Mesothelial cell of epicardium (in vitro differentiated cells): ENCODE measurements around the gene CALR. TPM values are rescaled to one million over a fixed set of nuclear protein-coding genes. Genes with fewer than 3 reads are reported as not detected.

Source experiments
- DNase-seq, 2 experiments: peaks; one replicate each; pipeline ENCODE4 v3.0.0; 2021; ENCODE audit warnings: low spot score in 2 of 2; ENCODE audit not compliant: unreplicated experiment in 2 of 2
- H3K27ac Mint-ChIP-seq: 2 replicates; pipeline ENCODE4 v1.8.0; 2021; ENCODE audit warnings: mixed read lengths
- H3K27me3 Mint-ChIP-seq: 2 replicates; pipeline ENCODE4 v1.8.0; 2021; ENCODE audit warnings: low read depth, mixed read lengths
- H3K36me3 Mint-ChIP-seq: 2 replicates; pipeline ENCODE4 v1.8.0; 2021; ENCODE audit warnings: mixed read lengths
- H3K4me1 Mint-ChIP-seq: 2 replicates; pipeline ENCODE4 v1.8.0; 2021; ENCODE audit warnings: mixed read lengths
- H3K4me3 Mint-ChIP-seq: 2 replicates; pipeline ENCODE4 v1.8.0; 2021; ENCODE audit warnings: mild to moderate bottlenecking, moderate library complexity, mixed read lengths
- H3K9me3 Mint-ChIP-seq: 2 replicates; pipeline ENCODE4 v1.8.0; 2021; ENCODE audit warnings: mixed read lengths
- CTCF ChIP-seq: fragments of 200-600 bp; sonication (generic); IDR thresholded peaks from one replicate; pipeline ENCODE4 v1.5.0; 2021; ENCODE audit warnings: antibody characterized with exemption; ENCODE audit not compliant: unreplicated experiment
- total RNA-seq: library from RNA; stranded (reverse); gene quantifications from 3 replicates; pipeline ENCODE4 v1.2.1, GENCODE V29; 2021

Gene CALR
- total RNA-seq, 1 donor from 2014 or later: 863 TPM

- H3K27me3 Mint-ChIP-seq: peaks cover 32% of the 10 kb centered on the region
- peak; percentile 80 to 91 for DNase-seq
- H3K4me1 Mint-ChIP-seq: no peaks in the 10 kb centered on the region
- TF ChIP-seq CTCF: peak; percentile 91
- no peak overlapping the region for H3K27ac Mint-ChIP-seq
- H3K36me3 Mint-ChIP-seq: no peaks in the 10 kb centered on the region
- no peak overlapping the region for H3K4me3 Mint-ChIP-seq
- H3K9me3 Mint-ChIP-seq: no peaks in the 10 kb centered on the region
Measured at GRCh38 chr19:12983542-12984142, 45.2 kb downstream of the CALR start.

GRCh38 chr19:12984143-12984627 is 45.8 kb downstream of the CALR start:
- DNase-seq: no peak
- no peak for TF ChIP-seq CTCF
- no peaks in the 10 kb centered on the region for H3K9me3 Mint-ChIP-seq
- H3K4me3 Mint-ChIP-seq: no peak overlapping the region
- no peak overlapping the region for H3K27ac Mint-ChIP-seq
- H3K4me1 Mint-ChIP-seq: no peaks in the 10 kb centered on the region
- H3K36me3 Mint-ChIP-seq: no peaks in the 10 kb centered on the region
- peaks cover 29% of the 10 kb centered on the region for H3K27me3 Mint-ChIP-seq

- H3K4me1 Mint-ChIP-seq: no peaks in the 10 kb centered on the region
- H3K9me3 Mint-ChIP-seq: no peaks in the 10 kb centered on the region
- no peak for DNase-seq
- TF ChIP-seq CTCF: no peak
- H3K27me3 Mint-ChIP-seq: peaks cover 29% of the 10 kb centered on the region
- H3K27ac Mint-ChIP-seq: no peak overlapping the region
- H3K4me3 Mint-ChIP-seq: no peak overlapping the region
- H3K36me3 Mint-ChIP-seq: no peaks in the 10 kb centered on the region
Measured at GRCh38 chr19:12984683-12985048, 46.3 kb downstream of the CALR start.

- no peak overlapping the region for H3K27ac Mint-ChIP-seq
- H3K4me3 Mint-ChIP-seq: no peak overlapping the region
- no peak for DNase-seq
- H3K36me3 Mint-ChIP-seq: no peaks in the 10 kb centered on the region
- no peaks in the 10 kb centered on the region for H3K4me1 Mint-ChIP-seq
- TF ChIP-seq CTCF: no peak
- peaks cover 32% of the 10 kb centered on the region for H3K27me3 Mint-ChIP-seq
- no peaks in the 10 kb centered on the region for H3K9me3 Mint-ChIP-seq
Measured at GRCh38 chr19:12985049-12985776, 46.8 kb downstream of the CALR start.

GRCh38 chr19:12986726-12987125 is 48.3 kb downstream of the CALR start:
- TF ChIP-seq CTCF: no peak
- DNase-seq: no peak
- Mint-ChIP-seq H3K9me3 (no peaks in the 10 kb centered on the region), H3K4me1 (no peaks in the 10 kb centered on the region), H3K27me3 (peaks cover 40% of the 10 kb centered on the region), H3K4me3 (no peak overlapping the region), H3K36me3 (no peaks in the 10 kb centered on the region), H3K27ac (no peak overlapping the region)
